H1 (cell line): ENCODE measurements around the gene FABP7. TPM values are rescaled to one million over a fixed set of nuclear protein-coding genes. Genes with fewer than 3 reads are reported as not detected.

Source experiments
- CTCF ChIA-PET: fragments of 300-600 bp; sonication (Branson Sonifier 250); formaldehyde crosslinking; loops from one replicate; lab custom pipeline; 2021; ENCODE audit not compliant: partially characterized antibody; lab: Charles Lee
- POLR2A ChIA-PET: fragments of 300-600 bp; sonication (Branson Sonifier 250); formaldehyde crosslinking; loops from one replicate; lab custom pipeline; 2021; ENCODE audit warnings: inconsistent platforms; ENCODE audit not compliant: partially characterized antibody; lab: Charles Lee
- DNase-seq, 2 experiments: peaks; one replicate each; pipeline versions ENCODE4 v3.0.0 to v3.0.0-alpha.2; 2010 to 2022; ENCODE audit warnings: low spot score in 2 of 2, low read depth in 1 of 2, mixed read lengths in 1 of 2
- FAIRE-seq: peaks from 2 replicates; lab custom pipeline; 2011; peaks lifted over from hg19 to GRCh38; lab: Jason Lieb, UNC
- H2AFZ ChIP-seq: 2 replicates; pipeline ENCODE4 v1.8.1; 2012; ENCODE audit warnings: low read length, inconsistent platforms
- H2AK5ac ChIP-seq: 2 replicates; pipeline ENCODE4 v1.6.1; 2013; ENCODE audit warnings: low read depth, low read length
- H2BK120ac ChIP-seq: replicated peaks from 2 replicates; pipeline ENCODE3; 2013; ENCODE audit warnings: low read depth, low read length, inconsistent platforms
- H2BK12ac ChIP-seq: 2 replicates; pipeline ENCODE4 v1.6.1; 2013; ENCODE audit warnings: low read depth, low read length
- H2BK15ac ChIP-seq: 2 replicates; pipeline ENCODE4 v1.6.1; 2013; ENCODE audit warnings: low read length
- H2BK20ac ChIP-seq: 2 replicates; pipeline ENCODE4 v1.6.1; 2013; ENCODE audit warnings: low read length
- H2BK5ac ChIP-seq: 2 replicates; pipeline ENCODE4 v1.6.1; 2013; ENCODE audit warnings: low read depth, low read length
- H3K14ac ChIP-seq: 2 replicates; pipeline ENCODE4 v1.6.1; 2013; ENCODE audit warnings: inconsistent platforms; ENCODE audit not compliant: insufficient read length
- H3K18ac ChIP-seq: 2 replicates; pipeline ENCODE4 v1.6.1; 2013; ENCODE audit warnings: low read length; ENCODE audit errors: extremely low read depth
- H3K23ac ChIP-seq: 2 replicates; pipeline ENCODE4 v1.6.1; 2013; ENCODE audit warnings: inconsistent platforms; ENCODE audit not compliant: insufficient read length
- H3K23me2 ChIP-seq: 2 replicates; pipeline ENCODE4 v1.6.1; 2013; ENCODE audit warnings: low read depth, low read length
- H3K27ac ChIP-seq: 2 replicates; pipeline ENCODE4 v1.6.1; 2011; ENCODE audit warnings: low read depth, low read length, inconsistent platforms
- H3K27me3 ChIP-seq, 4 experiments: replicated peaks in 1 of 4; 1 replicate in 1 of 4; 2 replicates in 3 of 4; pipeline versions ENCODE4 v1.6.1 to v1.8.1; 2011 to 2013; ENCODE audit warnings: low read length in 3 of 4, mild to moderate bottlenecking in 3 of 4, inconsistent platforms in 2 of 4, mixed read lengths in 2 of 4, moderate library complexity in 1 of 4; ENCODE audit not compliant: control insufficient read depth in 3 of 4, insufficient read depth in 3 of 4; ENCODE audit errors: extremely low read depth in 1 of 4
- H3K36me3 ChIP-seq, 4 experiments: 2 replicates each; pipeline versions ENCODE4 v1.6.1 to v1.8.1; 2011 to 2013; ENCODE audit warnings: mild to moderate bottlenecking in 4 of 4, low read length in 3 of 4, moderate library complexity in 2 of 4, control low read depth in 1 of 4, inconsistent platforms in 1 of 4; ENCODE audit not compliant: insufficient read depth in 4 of 4, control insufficient read depth in 2 of 4
- H3K4ac ChIP-seq: replicated peaks from 2 replicates; pipeline ENCODE3; 2013; ENCODE audit warnings: low read length, low read depth, mixed read lengths, inconsistent platforms; ENCODE audit not compliant: insufficient read length
- H3K4me1 ChIP-seq, 4 experiments: replicated peaks in 1 of 4; 1 replicate in 1 of 4; 2 replicates in 3 of 4; pipeline versions ENCODE4 v1.6.1 to v1.8.1; 2011 to 2013; ENCODE audit warnings: low read length in 3 of 4, inconsistent platforms in 2 of 4, mixed read lengths in 1 of 4; ENCODE audit not compliant: insufficient read depth in 4 of 4, control insufficient read depth in 3 of 4
- H3K4me2 ChIP-seq, 2 experiments: 2 replicates each; pipeline versions ENCODE4 v1.6.1 to v1.8.1; 2011 to 2013; ENCODE audit warnings: low read depth in 2 of 2, low read length in 2 of 2, control low read depth in 1 of 2, inconsistent platforms in 1 of 2, mild to moderate bottlenecking in 1 of 2; ENCODE audit not compliant: insufficient read depth in 1 of 2
- H3K4me3 ChIP-seq, 4 experiments: fragments of 200-600, 300-600 bp in 1 of 4; sonication (generic), shearing (Covaris generic), sonication (Bioruptor Twin) in 1 of 4; 2 replicates each; pipeline versions ENCODE4 v1.5.1 to v1.8.1; 2011 to 2016; ENCODE audit warnings: low read length in 4 of 4, low read depth in 3 of 4, control low read depth in 2 of 4, inconsistent platforms in 2 of 4, mild to moderate bottlenecking in 2 of 4, mixed read lengths in 1 of 4, moderate library complexity in 1 of 4; ENCODE audit not compliant: insufficient read depth in 2 of 4; ENCODE audit errors: extremely low read depth in 1 of 4
- H3K56ac ChIP-seq: replicated peaks from 2 replicates; pipeline ENCODE3; 2013; ENCODE audit warnings: low read depth, mild to moderate bottlenecking, mixed read lengths, low read length, inconsistent platforms; ENCODE audit not compliant: insufficient read length
- H3K79me1 ChIP-seq: 2 replicates; pipeline ENCODE4 v1.6.1; 2013; ENCODE audit warnings: low read depth, low read length, control low read depth
- H3K79me2 ChIP-seq, 2 experiments: 2 replicates each; pipeline versions ENCODE4 v1.6.1 to v1.8.1; 2012 to 2013; ENCODE audit warnings: low read length in 2 of 2, mild to moderate bottlenecking in 2 of 2, inconsistent platforms in 1 of 2; ENCODE audit not compliant: insufficient read depth in 2 of 2, control insufficient read depth in 1 of 2
- H3K9ac ChIP-seq, 4 experiments: replicated peaks in 1 of 4; 1 replicate in 1 of 4; 2 replicates in 3 of 4; pipeline versions ENCODE4 v1.6.1 to v1.8.1; 2011 to 2013; ENCODE audit warnings: low read depth in 3 of 4, low read length in 3 of 4, control low read depth in 2 of 4, mild to moderate bottlenecking in 2 of 4, moderate library complexity in 2 of 4, inconsistent platforms in 1 of 4; ENCODE audit errors: extremely low read depth in 1 of 4
- H3K9me3 ChIP-seq, 2 experiments: 2 replicates each; pipeline versions ENCODE4 v1.6.1 to v1.8.1; 2012 to 2013; ENCODE audit warnings: mild to moderate bottlenecking in 2 of 2, moderate library complexity in 2 of 2, control low read depth in 1 of 2, inconsistent platforms in 1 of 2, low read depth in 1 of 2, low read length in 1 of 2, mixed read lengths in 1 of 2; ENCODE audit not compliant: insufficient read depth in 2 of 2
- H4K20me1 ChIP-seq, 2 experiments: replicated peaks in 1 of 2; 2 replicates each; pipeline versions ENCODE3 to v1.8.1; 2011 to 2013; ENCODE audit warnings: inconsistent platforms in 2 of 2, low read length in 2 of 2, mild to moderate bottlenecking in 1 of 2; ENCODE audit not compliant: insufficient read depth in 2 of 2, control insufficient read depth in 1 of 2
- H4K5ac ChIP-seq: 2 replicates; pipeline ENCODE4 v1.6.1; 2013; ENCODE audit warnings: low read length, low read depth, mixed read lengths, inconsistent platforms; ENCODE audit not compliant: insufficient read length
- H4K8ac ChIP-seq: 2 replicates; pipeline ENCODE4 v1.8.0; 2013; ENCODE audit warnings: mild to moderate bottlenecking, moderate library complexity, low read length, inconsistent platforms; ENCODE audit not compliant: insufficient read depth; ENCODE audit errors: extremely low read depth
- H4K91ac ChIP-seq: replicated peaks from 2 replicates; pipeline ENCODE3; 2013; ENCODE audit warnings: low read length, mixed read lengths, inconsistent platforms; ENCODE audit not compliant: insufficient read length
- ASH2L ChIP-seq: fragments of 200-600, 300-600 bp; sonication (generic); IDR thresholded peaks from one replicate; pipeline ENCODE4 v1.7.1; 2017; ENCODE audit warnings: low read length
- BRCA1 ChIP-seq: IDR thresholded peaks from 2 replicates; pipeline ENCODE4 v1.6.1; 2012; ENCODE audit warnings: low read depth, low read length, improper control_type of control experiment
- CEBPB ChIP-seq: IDR thresholded peaks from 2 replicates; pipeline ENCODE4 v1.6.1; 2012; ENCODE audit warnings: low read depth, low read length
- EGR1 ChIP-seq: IDR thresholded peaks from 2 replicates; pipeline ENCODE4 v1.6.1; 2011; ENCODE audit warnings: low read depth, low read length, borderline replicate concordance
- EP300 ChIP-seq, 2 experiments: IDR thresholded peaks; 1 replicate in 1 of 2; 2 replicates in 1 of 2; pipeline ENCODE4 v1.6.1; 2011 to 2012; ENCODE audit warnings: low read depth in 2 of 2, low read length in 2 of 2, mild to moderate bottlenecking in 2 of 2, borderline replicate concordance in 1 of 2, inconsistent platforms in 1 of 2, moderate library complexity in 1 of 2
- HDAC6 ChIP-seq: IDR thresholded peaks from one replicate; pipeline ENCODE4 v1.7.1; 2012; ENCODE audit warnings: low read depth, mild to moderate bottlenecking, inconsistent platforms, low read length, moderate library complexity
- JUND ChIP-seq: IDR thresholded peaks from 2 replicates; pipeline ENCODE4 v1.6.1; 2011; ENCODE audit warnings: mild to moderate bottlenecking, improper control_type of control experiment, low read length
- KDM1A ChIP-seq: fragments of 200-600, 300-600 bp; sonication (generic); IDR thresholded peaks from 2 replicates; pipeline ENCODE4 v1.7.1; 2016; ENCODE audit warnings: mild to moderate bottlenecking, low read length, borderline replicate concordance
- KDM5A ChIP-seq: fragments of 200-600 bp; IDR thresholded peaks from 2 replicates; pipeline ENCODE4 v1.7.1; 2012; ENCODE audit warnings: mild to moderate bottlenecking, low read length, inconsistent platforms, mixed read lengths
- POU5F1 ChIP-seq: IDR thresholded peaks from 2 replicates; pipeline ENCODE4 v1.6.1; 2011; ENCODE audit warnings: low read depth, mild to moderate bottlenecking, low read length, moderate library complexity
- TBP ChIP-seq: IDR thresholded peaks from 2 replicates; pipeline ENCODE4 v1.6.1; 2011; ENCODE audit warnings: low read depth, low read length, improper control_type of control experiment
- WGBS, 2 experiments: shearing (Covaris generic) in 1 of 2; methylation state at CpG; one replicate each; pipeline versions ENCODE4 v1.1.6 to v1.1.7; 2013 to 2015; ENCODE audit warnings: low lambda C conversion rate in 2 of 2, mixed read lengths in 2 of 2, inconsistent platforms in 1 of 2, low coverage in 1 of 2, missing lambda C conversion rate in 1 of 2; ENCODE audit not compliant: insufficient replicate concordance in 2 of 2, insufficient coverage in 1 of 2, insufficient read length in 1 of 2; ENCODE audit errors: extremely low coverage in 1 of 2, missing lambda C conversion rate in 1 of 2; 5-methylcytosine and 5-hydroxymethylcytosine counted together
- polyA plus RNA-seq, 7 experiments: library from polyadenylated mRNA; depleted of rRNA in 3 of 7; stranded (reverse) in 5 of 7; unstranded in 2 of 7; fragments of >200 nt in 5 of 7; fragments of 200-250 nt in 2 of 7; gene quantifications; 1 replicate in 5 of 7; 2 replicates in 1 of 7; 4 replicates in 1 of 7; pipeline versions ENCODE4 v1.2.1 to v1.2.3, GENCODE V29; 2011 to 2013; ENCODE audit warnings: missing spikeins in 2 of 7, mixed read lengths in 2 of 7
- total RNA-seq: library from RNA; stranded (reverse); fragmentation: NEBNext Ultra II Directional; extraction: Animal tissue kit (Norgen Biotek cat#: 25700); gene quantifications from 2 replicates; pipeline ENCODE4 v1.2.1, GENCODE V29; 2021
- TF ChIP-seq, protein P1 (sequence below): IDR thresholded peaks from 2 replicates; pipeline ENCODE4 v1.6.1; 2011; ENCODE audit warnings: low read depth, mild to moderate bottlenecking, low read length; ENCODE audit not compliant: insufficient read depth
- TF ChIP-seq, protein P2 (sequence below): IDR thresholded peaks from 2 replicates; pipeline ENCODE4 v1.6.1; 2011; ENCODE audit warnings: low read length, improper control_type of control experiment

The FABP7 gene
- total and polyA plus RNA-seq, 2 of the 8 experiments (the other 6 are each of a cell fraction or from before 2014, with no cell fraction given): 10.6 to 13.1 TPM

DNA sequence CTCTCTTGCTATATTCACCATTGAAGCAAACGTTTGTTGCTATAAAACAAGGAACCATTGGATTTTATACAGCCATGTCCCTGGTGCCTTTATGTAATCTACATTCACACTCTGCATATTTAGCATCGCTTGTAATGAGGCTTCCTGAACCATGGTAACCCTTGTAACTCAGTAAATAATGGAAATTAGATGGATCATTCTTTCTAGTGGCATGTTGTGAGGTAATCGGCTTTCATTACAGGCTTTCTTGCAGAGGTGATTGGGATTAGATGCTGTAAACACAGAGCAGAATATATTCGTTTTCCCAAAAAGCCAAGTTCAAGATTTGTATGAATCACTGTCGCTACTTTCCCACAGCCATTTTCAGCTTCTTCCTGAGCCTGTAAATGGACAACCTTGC is 45.6 kb downstream of the FABP7 start:
- no peak for DNase-seq
- H3K27ac ChIP-seq: no peak overlapping the region
- CTCF ChIA-PET: interaction anchor here (0.8 to 2.8 kb wide), 3 partner anchors 10 to 32 kb away, joined by 3 to 18 read pairs (median 4); no protein-coding TSS in a partner anchor
- TF ChIP-seq POU5F1: no peak
- TF ChIP-seq CEBPB: no peak
- no peak for TF ChIP-seq EP300 (IDR thresholded peaks at IDR 0.05; ENCODE audit: borderline replicate concordance in 1 of 2, low read depth in 2 of 2, low read length in 2 of 2)
- TF ChIP-seq KDM5A: no peak
- TF ChIP-seq, protein P1, sequence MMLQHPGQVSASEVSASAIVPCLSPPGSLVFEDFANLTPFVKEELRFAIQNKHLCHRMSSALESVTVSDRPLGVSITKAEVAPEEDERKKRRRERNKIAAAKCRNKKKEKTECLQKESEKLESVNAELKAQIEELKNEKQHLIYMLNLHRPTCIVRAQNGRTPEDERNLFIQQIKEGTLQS: no peak
- no peak for TF ChIP-seq ASH2L
- no peak for TF ChIP-seq HDAC6
- TF ChIP-seq BRCA1: no peak
- TF ChIP-seq EGR1: no peak
- no peak for TF ChIP-seq TBP
- no peak for TF ChIP-seq KDM1A
- TF ChIP-seq, protein P2, sequence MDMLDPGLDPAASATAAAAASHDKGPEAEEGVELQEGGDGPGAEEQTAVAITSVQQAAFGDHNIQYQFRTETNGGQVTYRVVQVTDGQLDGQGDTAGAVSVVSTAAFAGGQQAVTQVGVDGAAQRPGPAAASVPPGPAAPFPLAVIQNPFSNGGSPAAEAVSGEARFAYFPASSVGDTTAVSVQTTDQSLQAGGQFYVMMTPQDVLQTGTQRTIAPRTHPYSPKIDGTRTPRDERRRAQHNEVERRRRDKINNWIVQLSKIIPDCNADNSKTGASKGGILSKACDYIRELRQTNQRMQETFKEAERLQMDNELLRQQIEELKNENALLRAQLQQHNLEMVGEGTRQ: no peak
- no peak for TF ChIP-seq JUND

More for the DNA sequence above, 45.6 kb downstream of the FABP7 start:
- no peak overlapping the region for H2BK20ac ChIP-seq
- no peak overlapping the region for H3K4ac ChIP-seq
- H3K79me1 ChIP-seq: no peaks in the 10 kb centered on the region
- H3K14ac ChIP-seq: no peak overlapping the region
- no peak overlapping the region for H3K9ac ChIP-seq
- no peaks in the 10 kb centered on the region for H3K9me3 ChIP-seq
- no peaks in the 10 kb centered on the region for H3K27me3 ChIP-seq
- H3K23me2 ChIP-seq: no peaks in the 10 kb centered on the region
- H2BK12ac ChIP-seq: no peak overlapping the region
- POLR2A ChIA-PET: interaction anchor here (0.6 kb wide), 1 partner anchor 36 kb away, joined by 4 read pairs; the partner anchor contains the start of gene SMPDL3A
- no peaks in the 10 kb centered on the region for H4K20me1 ChIP-seq
- H3K4me1 ChIP-seq: peaks cover 0 to 11% (median 8%) of the 10 kb centered on the region in 4 experiments; a peak in 4 of 7 replicates
- no peak overlapping the region for H2BK5ac ChIP-seq
- no peak overlapping the region for H4K91ac ChIP-seq
- H2AFZ ChIP-seq: 0 out of 2 replicates have a peak overlapping the region, but pooled peaks have one; percentile 25
- WGBS, 2 experiments: 76% methylated on average over 5 of the region's 5 CpGs; no CpG with 5 or more reads in 1 of the 2 experiments
- H3K56ac ChIP-seq: no peak overlapping the region
- H2BK120ac ChIP-seq: no peak overlapping the region
- H3K18ac ChIP-seq: no peak overlapping the region
- no peak overlapping the region for H2AK5ac ChIP-seq
- H3K4me3 ChIP-seq: no peak overlapping the region
- no peak overlapping the region for H3K4me2 ChIP-seq
- no peak for FAIRE-seq
- H3K79me2 ChIP-seq: no peaks in the 10 kb centered on the region
- no peak overlapping the region for H2BK15ac ChIP-seq
- no peak overlapping the region for H4K5ac ChIP-seq
- no peaks in the 10 kb centered on the region for H3K36me3 ChIP-seq
- H4K8ac ChIP-seq: no peak overlapping the region
- no peak overlapping the region for H3K23ac ChIP-seq
